AG09319 (cell line): ENCODE results near the gene EIF4G3.

ENCODE experiments used
- DNase-seq: peaks from one replicate; pipeline ENCODE4 v3.0.0-alpha.2; 2010; ENCODE audit warnings: low read depth; ENCODE audit errors: extremely low read depth
- TF ChIP-seq, protein P1 (sequence below): IDR thresholded peaks from 2 replicates; pipeline ENCODE4 v1.5.1; 2011; ENCODE audit warnings: low read depth, mild to moderate bottlenecking, inconsistent platforms, low read length, moderate library complexity

The EIF4G3 gene

GRCh38 chr1:21124846-21125245, 51.9 kb downstream of the EIF4G3 start:
- DNase-seq, result no peak
- TF ChIP-seq, protein P1, sequence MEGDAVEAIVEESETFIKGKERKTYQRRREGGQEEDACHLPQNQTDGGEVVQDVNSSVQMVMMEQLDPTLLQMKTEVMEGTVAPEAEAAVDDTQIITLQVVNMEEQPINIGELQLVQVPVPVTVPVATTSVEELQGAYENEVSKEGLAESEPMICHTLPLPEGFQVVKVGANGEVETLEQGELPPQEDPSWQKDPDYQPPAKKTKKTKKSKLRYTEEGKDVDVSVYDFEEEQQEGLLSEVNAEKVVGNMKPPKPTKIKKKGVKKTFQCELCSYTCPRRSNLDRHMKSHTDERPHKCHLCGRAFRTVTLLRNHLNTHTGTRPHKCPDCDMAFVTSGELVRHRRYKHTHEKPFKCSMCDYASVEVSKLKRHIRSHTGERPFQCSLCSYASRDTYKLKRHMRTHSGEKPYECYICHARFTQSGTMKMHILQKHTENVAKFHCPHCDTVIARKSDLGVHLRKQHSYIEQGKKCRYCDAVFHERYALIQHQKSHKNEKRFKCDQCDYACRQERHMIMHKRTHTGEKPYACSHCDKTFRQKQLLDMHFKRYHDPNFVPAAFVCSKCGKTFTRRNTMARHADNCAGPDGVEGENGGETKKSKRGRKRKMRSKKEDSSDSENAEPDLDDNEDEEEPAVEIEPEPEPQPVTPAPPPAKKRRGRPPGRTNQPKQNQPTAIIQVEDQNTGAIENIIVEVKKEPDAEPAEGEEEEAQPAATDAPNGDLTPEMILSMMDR, result no peak

DNA sequence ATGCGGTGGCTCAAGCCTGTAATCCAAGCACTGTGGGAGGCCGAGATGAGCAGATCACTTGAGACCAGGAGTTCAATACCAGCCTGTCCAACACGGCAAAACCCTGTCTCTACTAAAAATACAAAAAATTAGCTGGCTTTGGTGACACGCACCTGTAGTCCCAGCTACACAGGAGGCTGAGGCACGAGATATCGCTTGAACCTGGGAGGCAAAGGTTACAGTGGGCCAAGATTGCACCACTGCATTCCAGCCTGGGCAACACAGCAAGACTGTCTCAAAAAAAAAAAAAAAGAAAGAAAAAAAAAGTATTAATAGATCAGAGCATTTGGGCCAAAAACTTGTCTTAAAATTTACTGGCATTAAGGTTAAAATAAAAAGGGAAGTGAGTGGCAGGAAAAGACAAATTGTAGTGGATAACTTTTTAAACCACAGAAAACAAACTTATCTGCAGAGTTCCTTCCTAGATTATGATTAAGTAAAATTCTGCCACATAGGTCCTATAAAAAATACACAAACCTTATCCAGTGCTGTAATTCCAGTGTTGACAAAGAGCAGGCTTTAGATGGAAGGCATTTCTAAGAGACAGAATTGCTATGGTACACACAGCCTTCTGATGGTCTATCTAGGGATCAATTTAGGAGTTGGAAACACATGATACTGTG, 53.3 kb downstream of the EIF4G3 start:
- TF ChIP-seq, protein P1, result no peak
- DNase-seq, result no peak

- DNase-seq, result no peak
- TF ChIP-seq, protein P1, result no peak
Observed at GRCh38 chr1:21121764-21122471, 54.8 kb downstream of the EIF4G3 start.

- TF ChIP-seq, protein P1, result no peak
- no peak for DNase-seq
Observed at GRCh38 chr1:21118167-21118566, 58.5 kb downstream of the EIF4G3 start.

DNA sequence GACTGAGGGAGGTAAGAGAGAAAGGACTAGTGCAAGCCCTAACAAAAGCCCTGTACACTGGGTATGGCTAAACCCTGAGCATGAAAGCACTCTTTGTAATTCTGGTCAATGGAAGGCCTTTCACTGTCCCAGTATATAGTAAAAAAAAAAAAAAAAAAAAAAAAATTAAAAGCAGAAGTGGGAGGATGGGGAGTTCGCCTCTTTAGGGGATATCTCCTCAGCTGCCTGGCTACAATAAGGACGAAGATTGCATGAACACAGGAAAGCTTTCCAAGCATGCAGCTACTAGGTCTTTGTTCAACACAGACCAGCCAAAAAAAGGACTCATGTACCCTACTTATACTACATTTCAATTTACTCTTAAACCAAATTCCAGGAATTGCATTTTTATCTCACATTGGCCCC, 59.1 kb downstream of the EIF4G3 start:
- DNase-seq, result no peak
- TF ChIP-seq, protein P1, result no peak

DNA sequence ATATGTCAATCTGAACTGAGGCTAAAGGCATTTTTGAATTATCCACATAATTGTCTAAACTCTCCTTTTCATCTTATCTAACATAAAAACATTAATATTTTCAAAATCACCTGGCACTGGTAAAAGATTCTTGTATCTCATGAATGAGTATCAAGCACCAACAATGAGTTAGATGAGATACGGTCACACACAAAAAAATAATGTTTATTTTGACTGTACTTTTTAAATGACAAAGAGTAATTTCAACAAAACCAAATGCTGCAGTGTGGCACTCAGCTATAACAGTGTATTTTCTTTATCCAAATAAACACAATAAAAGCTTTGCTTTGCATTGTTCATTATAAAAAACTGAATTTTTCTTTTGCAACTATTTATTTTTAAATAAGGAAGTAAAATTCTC, 59.5 kb downstream of the EIF4G3 start:
- DNase-seq, result no peak
- TF ChIP-seq, protein P1, result no peak

DNA sequence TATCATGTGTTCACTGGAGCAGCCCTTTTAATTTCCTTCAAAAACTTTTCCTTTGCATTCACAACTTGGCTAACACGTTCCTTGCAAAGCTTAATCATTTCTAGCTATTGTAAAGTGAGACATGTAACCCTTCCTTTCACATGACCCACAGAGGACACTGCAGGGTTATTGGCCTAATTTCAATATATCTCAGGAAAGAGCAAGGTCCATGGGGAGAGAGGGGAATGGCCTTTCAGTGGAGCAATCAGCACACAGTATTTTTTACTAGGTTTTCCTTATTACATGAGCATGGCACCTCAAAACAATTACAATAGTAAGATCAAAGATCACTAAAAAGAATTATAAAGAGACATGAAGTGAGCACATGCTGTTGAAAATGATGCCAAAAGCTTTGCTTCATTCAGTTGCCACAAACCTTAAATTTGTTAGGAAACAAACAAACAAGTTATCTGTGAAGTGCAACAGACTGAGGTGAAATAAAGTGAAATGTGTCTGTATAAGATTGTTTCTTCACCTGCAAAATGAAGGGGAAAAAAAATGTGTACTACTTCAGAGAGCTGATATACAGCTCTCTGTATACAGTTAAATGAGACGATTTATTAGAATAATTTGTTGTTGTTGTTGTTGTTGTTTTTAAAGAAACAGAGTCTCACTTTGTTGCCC, 61.5 kb downstream of the EIF4G3 start:
- TF ChIP-seq, protein P1, result no peak
- DNase-seq, result no peak
